Measurements from ENCODE around the gene DDA1. TPM values are rescaled to one million over a fixed set of nuclear protein-coding genes. Genes with fewer than 3 reads are reported as not detected.

DDA1 gene
- total and polyA plus RNA-seq, 2 of the 13 experiments (the other 11 are each of a cell fraction or from before 2014, with no cell fraction given): 24.5 to 26.0 TPM

DNA sequence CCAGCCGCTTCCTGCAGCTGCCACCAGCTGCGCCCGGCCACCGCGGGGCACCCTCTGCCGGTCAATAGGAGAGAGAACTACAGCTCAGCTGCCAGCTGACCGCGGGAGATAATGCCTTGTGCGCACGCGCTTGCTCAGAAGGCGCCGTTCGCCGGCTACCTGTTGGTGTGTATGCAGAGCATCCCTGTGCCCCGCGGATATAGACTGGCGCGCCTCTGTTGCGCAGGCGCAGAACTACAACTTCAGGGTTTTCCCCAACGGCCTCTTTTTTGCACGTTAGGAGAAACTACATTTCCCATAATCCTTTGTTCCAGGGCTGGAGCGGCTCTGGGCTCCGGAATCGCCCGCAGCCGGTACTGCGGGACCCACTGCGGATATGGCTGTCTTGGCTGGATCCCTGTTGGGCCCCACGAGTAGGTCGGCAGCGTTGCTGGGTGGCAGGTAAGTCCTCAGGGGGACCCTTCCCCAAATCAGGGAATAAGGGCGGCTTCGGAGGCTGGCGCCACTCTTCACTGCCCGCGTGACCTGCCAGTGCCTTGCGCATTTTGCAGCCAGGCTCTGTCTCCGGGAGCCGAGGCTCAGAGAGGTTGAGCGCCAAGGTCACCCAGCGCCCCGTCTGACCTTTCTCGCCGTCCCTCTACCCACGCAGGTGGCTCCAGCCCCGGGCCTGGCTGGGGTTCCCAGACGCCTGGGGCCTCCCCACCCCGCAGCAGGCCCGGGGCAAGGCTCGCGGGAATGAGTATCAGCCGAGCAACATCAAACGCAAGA, 3.7 kb upstream of the DDA1 start, which contains the start of gene MRPL34 (continued):
- TF ChIP-seq RAD21 (CRISPR knock-in tag; IDR thresholded peaks at IDR 0.05): peak; percentile 89
- TF ChIP-seq SIN3A (IDR thresholded peaks at IDR 0.05; ENCODE audit: borderline replicate concordance, low read depth, low read length): peak; percentile 72; the same call in 1 of the 2 replicates
- no peak for TF ChIP-seq KDM1A (CRISPR knock-in tag; IDR thresholded peaks at IDR 0.05)
- TF ChIP-seq EP300 (IDR thresholded peaks at IDR 0.05; ENCODE audit: low read depth in 2 of 2, low read length in 2 of 2): no peak
- TF ChIP-seq EP300 (CRISPR knock-in tag; IDR thresholded peaks at IDR 0.05; ENCODE audit: borderline replicate concordance): no peak
- TF ChIP-seq, protein P1, sequence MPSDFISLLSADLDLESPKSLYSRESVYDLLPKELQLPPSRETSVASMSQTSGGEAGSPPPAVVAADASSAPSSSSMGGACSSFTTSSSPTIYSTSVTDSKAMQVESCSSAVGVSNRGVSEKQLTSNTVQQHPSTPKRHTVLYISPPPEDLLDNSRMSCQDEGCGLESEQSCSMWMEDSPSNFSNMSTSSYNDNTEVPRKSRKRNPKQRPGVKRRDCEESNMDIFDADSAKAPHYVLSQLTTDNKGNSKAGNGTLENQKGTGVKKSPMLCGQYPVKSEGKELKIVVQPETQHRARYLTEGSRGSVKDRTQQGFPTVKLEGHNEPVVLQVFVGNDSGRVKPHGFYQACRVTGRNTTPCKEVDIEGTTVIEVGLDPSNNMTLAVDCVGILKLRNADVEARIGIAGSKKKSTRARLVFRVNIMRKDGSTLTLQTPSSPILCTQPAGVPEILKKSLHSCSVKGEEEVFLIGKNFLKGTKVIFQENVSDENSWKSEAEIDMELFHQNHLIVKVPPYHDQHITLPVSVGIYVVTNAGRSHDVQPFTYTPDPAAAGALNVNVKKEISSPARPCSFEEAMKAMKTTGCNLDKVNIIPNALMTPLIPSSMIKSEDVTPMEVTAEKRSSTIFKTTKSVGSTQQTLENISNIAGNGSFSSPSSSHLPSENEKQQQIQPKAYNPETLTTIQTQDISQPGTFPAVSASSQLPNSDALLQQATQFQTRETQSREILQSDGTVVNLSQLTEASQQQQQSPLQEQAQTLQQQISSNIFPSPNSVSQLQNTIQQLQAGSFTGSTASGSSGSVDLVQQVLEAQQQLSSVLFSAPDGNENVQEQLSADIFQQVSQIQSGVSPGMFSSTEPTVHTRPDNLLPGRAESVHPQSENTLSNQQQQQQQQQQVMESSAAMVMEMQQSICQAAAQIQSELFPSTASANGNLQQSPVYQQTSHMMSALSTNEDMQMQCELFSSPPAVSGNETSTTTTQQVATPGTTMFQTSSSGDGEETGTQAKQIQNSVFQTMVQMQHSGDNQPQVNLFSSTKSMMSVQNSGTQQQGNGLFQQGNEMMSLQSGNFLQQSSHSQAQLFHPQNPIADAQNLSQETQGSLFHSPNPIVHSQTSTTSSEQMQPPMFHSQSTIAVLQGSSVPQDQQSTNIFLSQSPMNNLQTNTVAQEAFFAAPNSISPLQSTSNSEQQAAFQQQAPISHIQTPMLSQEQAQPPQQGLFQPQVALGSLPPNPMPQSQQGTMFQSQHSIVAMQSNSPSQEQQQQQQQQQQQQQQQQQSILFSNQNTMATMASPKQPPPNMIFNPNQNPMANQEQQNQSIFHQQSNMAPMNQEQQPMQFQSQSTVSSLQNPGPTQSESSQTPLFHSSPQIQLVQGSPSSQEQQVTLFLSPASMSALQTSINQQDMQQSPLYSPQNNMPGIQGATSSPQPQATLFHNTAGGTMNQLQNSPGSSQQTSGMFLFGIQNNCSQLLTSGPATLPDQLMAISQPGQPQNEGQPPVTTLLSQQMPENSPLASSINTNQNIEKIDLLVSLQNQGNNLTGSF (CRISPR knock-in tag; IDR thresholded peaks at IDR 0.05): no peak
- no peak for TF ChIP-seq ZNF563 (CRISPR knock-in tag; IDR thresholded peaks at IDR 0.05)
- TF ChIP-seq, protein P2, sequence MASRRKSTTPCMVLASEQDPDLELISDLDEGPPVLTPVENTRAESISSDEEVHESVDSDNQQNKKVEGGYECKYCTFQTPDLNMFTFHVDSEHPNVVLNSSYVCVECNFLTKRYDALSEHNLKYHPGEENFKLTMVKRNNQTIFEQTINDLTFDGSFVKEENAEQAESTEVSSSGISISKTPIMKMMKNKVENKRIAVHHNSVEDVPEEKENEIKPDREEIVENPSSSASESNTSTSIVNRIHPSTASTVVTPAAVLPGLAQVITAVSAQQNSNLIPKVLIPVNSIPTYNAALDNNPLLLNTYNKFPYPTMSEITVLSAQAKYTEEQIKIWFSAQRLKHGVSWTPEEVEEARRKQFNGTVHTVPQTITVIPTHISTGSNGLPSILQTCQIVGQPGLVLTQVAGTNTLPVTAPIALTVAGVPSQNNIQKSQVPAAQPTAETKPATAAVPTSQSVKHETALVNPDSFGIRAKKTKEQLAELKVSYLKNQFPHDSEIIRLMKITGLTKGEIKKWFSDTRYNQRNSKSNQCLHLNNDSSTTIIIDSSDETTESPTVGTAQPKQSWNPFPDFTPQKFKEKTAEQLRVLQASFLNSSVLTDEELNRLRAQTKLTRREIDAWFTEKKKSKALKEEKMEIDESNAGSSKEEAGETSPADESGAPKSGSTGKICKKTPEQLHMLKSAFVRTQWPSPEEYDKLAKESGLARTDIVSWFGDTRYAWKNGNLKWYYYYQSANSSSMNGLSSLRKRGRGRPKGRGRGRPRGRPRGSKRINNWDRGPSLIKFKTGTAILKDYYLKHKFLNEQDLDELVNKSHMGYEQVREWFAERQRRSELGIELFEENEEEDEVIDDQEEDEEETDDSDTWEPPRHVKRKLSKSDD (CRISPR knock-in tag; IDR thresholded peaks at IDR 0.05; ENCODE audit: low read depth): no peak
- TF ChIP-seq, protein P3, sequence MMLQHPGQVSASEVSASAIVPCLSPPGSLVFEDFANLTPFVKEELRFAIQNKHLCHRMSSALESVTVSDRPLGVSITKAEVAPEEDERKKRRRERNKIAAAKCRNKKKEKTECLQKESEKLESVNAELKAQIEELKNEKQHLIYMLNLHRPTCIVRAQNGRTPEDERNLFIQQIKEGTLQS (CRISPR knock-in tag; IDR thresholded peaks at IDR 0.05): no peak
- TF ChIP-seq ZNF343 (CRISPR knock-in tag; IDR thresholded peaks at IDR 0.05): 0 out of 2 replicates have a peak, but pooled peaks have one; percentile 69
- TF ChIP-seq, protein P4, sequence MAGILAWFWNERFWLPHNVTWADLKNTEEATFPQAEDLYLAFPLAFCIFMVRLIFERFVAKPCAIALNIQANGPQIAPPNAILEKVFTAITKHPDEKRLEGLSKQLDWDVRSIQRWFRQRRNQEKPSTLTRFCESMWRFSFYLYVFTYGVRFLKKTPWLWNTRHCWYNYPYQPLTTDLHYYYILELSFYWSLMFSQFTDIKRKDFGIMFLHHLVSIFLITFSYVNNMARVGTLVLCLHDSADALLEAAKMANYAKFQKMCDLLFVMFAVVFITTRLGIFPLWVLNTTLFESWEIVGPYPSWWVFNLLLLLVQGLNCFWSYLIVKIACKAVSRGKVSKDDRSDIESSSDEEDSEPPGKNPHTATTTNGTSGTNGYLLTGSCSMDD (CRISPR knock-in tag; IDR thresholded peaks at IDR 0.05): no peak
- TF ChIP-seq KLF13 (CRISPR knock-in tag; IDR thresholded peaks at IDR 0.05): 0 out of 2 replicates have a peak, but pooled peaks have one; percentile 50
- TF ChIP-seq ZNF431 (CRISPR knock-in tag; IDR thresholded peaks at IDR 0.05; ENCODE audit: borderline replicate concordance, low read depth): no peak
- peak; percentile 92 for TF ChIP-seq ZNF143 (CRISPR knock-in tag; IDR thresholded peaks at IDR 0.05)
- TF ChIP-seq, protein P5, sequence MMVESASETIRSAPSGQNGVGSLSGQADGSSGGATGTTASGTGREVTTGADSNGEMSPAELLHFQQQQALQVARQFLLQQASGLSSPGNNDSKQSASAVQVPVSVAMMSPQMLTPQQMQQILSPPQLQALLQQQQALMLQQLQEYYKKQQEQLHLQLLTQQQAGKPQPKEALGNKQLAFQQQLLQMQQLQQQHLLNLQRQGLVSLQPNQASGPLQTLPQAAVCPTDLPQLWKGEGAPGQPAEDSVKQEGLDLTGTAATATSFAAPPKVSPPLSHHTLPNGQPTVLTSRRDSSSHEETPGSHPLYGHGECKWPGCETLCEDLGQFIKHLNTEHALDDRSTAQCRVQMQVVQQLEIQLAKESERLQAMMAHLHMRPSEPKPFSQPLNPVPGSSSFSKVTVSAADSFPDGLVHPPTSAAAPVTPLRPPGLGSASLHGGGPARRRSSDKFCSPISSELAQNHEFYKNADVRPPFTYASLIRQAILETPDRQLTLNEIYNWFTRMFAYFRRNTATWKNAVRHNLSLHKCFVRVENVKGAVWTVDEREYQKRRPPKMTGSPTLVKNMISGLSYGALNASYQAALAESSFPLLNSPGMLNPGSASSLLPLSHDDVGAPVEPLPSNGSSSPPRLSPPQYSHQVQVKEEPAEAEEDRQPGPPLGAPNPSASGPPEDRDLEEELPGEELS (CRISPR knock-in tag; IDR thresholded peaks at IDR 0.05): no peak
- TF ChIP-seq JARID2 (CRISPR knock-in tag; IDR thresholded peaks at IDR 0.05; ENCODE audit: insufficient replicate concordance): peak; percentile 49
- peak; percentile 68 for TF ChIP-seq YY1 (IDR thresholded peaks at IDR 0.05; ENCODE audit: insufficient read depth, insufficient replicate concordance, low read depth, low read length)
